IMR-90 (cell line): ENCODE data around the gene GPR141. TPM values are rescaled to one million over a fixed set of nuclear protein-coding genes. Genes with fewer than 3 reads are reported as not detected.

ENCODE experiments used
- ATAC-seq: fragments of 200-7000 bp; cut with Tn5 transposase; 2 replicates; pipeline ENCODE4 v1.9.1; 2020; ENCODE audit warnings: low read depth, mild to moderate bottlenecking, moderate library complexity
- BruUV-seq: library from RNA; stranded (reverse); fragments of 400-500 nt; replicated peaks from 2 replicates; lab custom pipeline; 2021; lab: Mats Ljungman, UMichigan
- CTCF ChIA-PET: fragments of 300-600 bp; formaldehyde crosslinking; extraction: SDS; loops from one replicate; lab custom pipeline; 2021; ENCODE audit warnings: antibody characterized with exemption; lab: Yijun Ruan, JAX
- POLR2A ChIA-PET: fragments of 300-600 bp; sonication (Branson Sonifier 250); formaldehyde crosslinking; loops from one replicate; lab custom pipeline; 2022; ENCODE audit warnings: antibody characterized with exemption; ENCODE audit not compliant: unreplicated experiment; lab: Charles Lee
- DNase-seq: peaks from one replicate; pipeline ENCODE4 v3.0.0; 2013
- H2AFZ ChIP-seq: replicated peaks from 2 replicates; pipeline ENCODE3; 2013; ENCODE audit warnings: low read length, mild to moderate bottlenecking; ENCODE audit not compliant: poor library complexity
- H2AK5ac ChIP-seq: 2 replicates; pipeline ENCODE4 v1.6.1; 2013; ENCODE audit warnings: low read depth, low read length, inconsistent platforms
- H2AK9ac ChIP-seq: replicated peaks from 2 replicates; pipeline ENCODE3; 2013; ENCODE audit warnings: mild to moderate bottlenecking, low read depth, low read length, moderate library complexity; ENCODE audit not compliant: poor library complexity
- H2BK120ac ChIP-seq: 2 replicates; pipeline ENCODE4 v1.6.1; 2013; ENCODE audit warnings: low read depth, low read length, inconsistent platforms
- H2BK15ac ChIP-seq: 3 replicates; pipeline ENCODE4 v1.6.1; 2013; ENCODE audit warnings: low read depth, low read length, inconsistent platforms
- H2BK20ac ChIP-seq: 2 replicates; pipeline ENCODE4 v1.6.1; 2013; ENCODE audit warnings: low read depth, mild to moderate bottlenecking, inconsistent platforms, low read length, moderate library complexity
- H2BK5ac ChIP-seq: 2 replicates; pipeline ENCODE4 v1.6.1; 2013; ENCODE audit warnings: mild to moderate bottlenecking, low read depth, low read length, inconsistent platforms; ENCODE audit not compliant: poor library complexity, severe bottlenecking
- H3K14ac ChIP-seq: replicated peaks from 2 replicates; pipeline ENCODE4 v1.6.1; 2013; ENCODE audit warnings: low read depth, low read length, inconsistent platforms
- H3K18ac ChIP-seq: 2 replicates; pipeline ENCODE4 v1.6.1; 2013; ENCODE audit warnings: low read depth, low read length, control low read depth
- H3K23ac ChIP-seq: 2 replicates; pipeline ENCODE4 v1.6.1; 2013; ENCODE audit warnings: low read depth, low read length, inconsistent platforms
- H3K27ac ChIP-seq: 2 replicates; pipeline ENCODE4 v1.5.1; 2013; ENCODE audit warnings: mild to moderate bottlenecking, control low read depth, low read length; ENCODE audit not compliant: insufficient read depth
- H3K27me3 ChIP-seq: 2 replicates; pipeline ENCODE4 v1.6.1; 2013; ENCODE audit warnings: low read length; ENCODE audit not compliant: control insufficient read depth, insufficient read depth
- H3K36me3 ChIP-seq: 2 replicates; pipeline ENCODE4 v1.6.1; 2013; ENCODE audit warnings: low read length, mixed read lengths; ENCODE audit not compliant: control insufficient read depth, insufficient read depth
- H3K4ac ChIP-seq: 2 replicates; pipeline ENCODE4 v1.6.1; 2013; ENCODE audit warnings: low read depth, low read length, inconsistent platforms
- H3K4me1 ChIP-seq: 2 replicates; pipeline ENCODE4 v1.6.1; 2013; ENCODE audit warnings: low read length, mixed read lengths; ENCODE audit not compliant: control insufficient read depth, insufficient read depth
- H3K4me2 ChIP-seq: 2 replicates; pipeline ENCODE4 v1.6.1; 2013; ENCODE audit warnings: low read depth, mild to moderate bottlenecking, control low read depth, low read length, moderate library complexity
- H3K4me3 ChIP-seq: 2 replicates; pipeline ENCODE4 v1.5.1; 2013; ENCODE audit warnings: low read depth, mild to moderate bottlenecking, control low read depth, low read length, moderate library complexity; ENCODE audit not compliant: insufficient read depth
- H3K56ac ChIP-seq: 2 replicates; pipeline ENCODE4 v1.6.1; 2013; ENCODE audit warnings: low read length, inconsistent platforms; ENCODE audit not compliant: insufficient read depth; ENCODE audit errors: extremely low read depth
- H3K79me1 ChIP-seq, 2 experiments: 2 replicates each; pipeline ENCODE4 v1.6.1; 2013; ENCODE audit warnings: low read length in 2 of 2, inconsistent platforms in 1 of 2, low read depth in 1 of 2
- H3K9ac ChIP-seq: 2 replicates; pipeline ENCODE4 v1.6.1; 2013; ENCODE audit warnings: low read depth, low read length, control low read depth
- H3K9me1 ChIP-seq: 2 replicates; pipeline ENCODE4 v1.6.1; 2013; ENCODE audit warnings: low read length, inconsistent platforms; ENCODE audit not compliant: insufficient read depth
- H3K9me3 ChIP-seq: 2 replicates; pipeline ENCODE4 v1.6.1; 2013; ENCODE audit warnings: low read length; ENCODE audit not compliant: control insufficient read depth, insufficient read depth
- H4K20me1 ChIP-seq: 2 replicates; pipeline ENCODE4 v1.6.1; 2013; ENCODE audit warnings: low read length, inconsistent platforms; ENCODE audit not compliant: insufficient read depth
- H4K5ac ChIP-seq: 2 replicates; pipeline ENCODE4 v1.6.1; 2013; ENCODE audit warnings: mild to moderate bottlenecking, low read depth, low read length, control low read depth
- H4K8ac ChIP-seq, 2 experiments: 2 replicates each; pipeline ENCODE4 v1.6.1; 2013; ENCODE audit warnings: low read depth in 2 of 2, low read length in 2 of 2, control low read depth in 1 of 2, inconsistent platforms in 1 of 2
- H4K91ac ChIP-seq: 2 replicates; pipeline ENCODE4 v1.6.1; 2013; ENCODE audit warnings: low read depth, low read length, inconsistent platforms; ENCODE audit not compliant: insufficient read depth
- CHD1 ChIP-seq: IDR thresholded peaks from 2 replicates; pipeline ENCODE4 v1.6.1; 2012; ENCODE audit warnings: low read depth, low read length, improper control_type of control experiment
- MAFK ChIP-seq: IDR thresholded peaks from 2 replicates; pipeline ENCODE4 v1.6.1; 2012; ENCODE audit warnings: low read depth, low read length, improper control_type of control experiment
- MAZ ChIP-seq: IDR thresholded peaks from 2 replicates; pipeline ENCODE4 v1.6.1; 2012; ENCODE audit warnings: low read depth, mild to moderate bottlenecking, low read length, improper control_type of control experiment, moderate library complexity, borderline replicate concordance
- RAD21 ChIP-seq: IDR thresholded peaks from 2 replicates; pipeline ENCODE4 v1.6.1; 2012; ENCODE audit warnings: low read length, improper control_type of control experiment
- RFX5 ChIP-seq: IDR thresholded peaks from 2 replicates; pipeline ENCODE4 v1.8.0; 2012; ENCODE audit warnings: low read depth, mild to moderate bottlenecking, low read length, moderate library complexity
- WGBS, 2 experiments: methylation state at CpG; one replicate each; pipeline versions ENCODE4 v1.1.5 to v1.1.7; 2013; ENCODE audit warnings: missing lambda C conversion rate in 2 of 2; ENCODE audit not compliant: insufficient read length in 1 of 2; ENCODE audit errors: extremely low coverage in 2 of 2; 5-methylcytosine and 5-hydroxymethylcytosine counted together
- dilution Hi-C: fragments of 300-500 bp; cut with HindIII; formaldehyde crosslinking; loops from one replicate; pipeline ENCODE4 v1.14.3; 2018; ENCODE audit warnings: low sequenced_read_pairs; ENCODE audit not compliant: unreplicated experiment
- in situ Hi-C: fragments of 300-500 bp; cut with MboI; formaldehyde crosslinking; loops from 3 replicates; pipeline ENCODE4 v1.14.3; 2019; ENCODE audit warnings: low sequenced_read_pairs, inconsistent platforms, mixed read lengths
- intact Hi-C: fragments of 100-400 bp; cut with micrococcal nuclease; formaldehyde crosslinking; loops from 2 replicates; pipeline ENCODE4 v1.10.0; 2022
- polyA plus RNA-seq, 3 experiments: library from polyadenylated mRNA; depleted of rRNA; stranded (reverse); fragments of >200 nt; gene quantifications; 2 replicates each; pipeline ENCODE4 v1.2.3, GENCODE V29; 2012; ENCODE audit warnings: low replicate concordance in 1 of 3
- total RNA-seq: library from RNA; depleted of rRNA; stranded (reverse); fragments of >200 nt; gene quantifications from 2 replicates; pipeline ENCODE4 v1.2.3, GENCODE V29; 2012
- TF ChIP-seq, protein P1 (sequence below): fragments of 150-350 bp; IDR thresholded peaks from 2 replicates; pipeline ENCODE4 v1.6.1; 2016; ENCODE audit warnings: low read depth, mild to moderate bottlenecking, low read length, moderate library complexity, borderline replicate concordance
- TF ChIP-seq, protein P2 (sequence below): conservative IDR thresholded peaks from 2 replicates; pipeline ENCODE4 v1.5.1; 2012; ENCODE audit warnings: mild to moderate bottlenecking, low read depth, low read length, improper control_type of control experiment
- TF ChIP-seq, protein P3 (sequence below): fragments of 150-350 bp; IDR thresholded peaks from 2 replicates; pipeline ENCODE4 v1.6.1; 2017; ENCODE audit warnings: mild to moderate bottlenecking, antibody characterized with exemption, low read length, low read depth

The GPR141 gene
- total and polyA plus RNA-seq, 2 of the 4 experiments (the other 2 are of a cell fraction): not detected

GRCh38 chr7:37642028-37642540 lies 41.5 kb upstream of the GPR141 start:
- no peak for ATAC-seq
- Histone ChIP-seq H2AK5ac (no peak overlapping the region), H3K27ac (no peak overlapping the region), H3K4me2 (no peak overlapping the region), H2AK9ac (no peak overlapping the region), H2BK20ac (no peak overlapping the region), H3K56ac (no peak overlapping the region), H2BK120ac (no peak overlapping the region), H4K20me1 (no peaks in the 10 kb centered on the region), H2AFZ (no peak overlapping the region), H3K9ac (no peak overlapping the region), H3K4me3 (no peak overlapping the region), H3K9me3 (peaks cover 19% of the 10 kb centered on the region), H3K14ac (no peak overlapping the region), H3K18ac (no peak overlapping the region), H3K4me1 (no peaks in the 10 kb centered on the region), H4K8ac (no peak overlapping the region), H2BK5ac (no peak overlapping the region), H3K9me1 (no peaks in the 10 kb centered on the region), H3K79me1 (no peaks in the 10 kb centered on the region), H3K4ac (no peak overlapping the region), H3K23ac (no peak overlapping the region), H3K27me3 (no peaks in the 10 kb centered on the region), H4K5ac (no peak overlapping the region), H3K36me3 (no peaks in the 10 kb centered on the region), H2BK15ac (no peak overlapping the region), H4K91ac (no peak overlapping the region)
- BruUV-seq: no TSS peak
- dilution Hi-C loops (no loop called here), in situ Hi-C loops (no loop called here), intact Hi-C loops (no loop called here)
- TF ChIP-seq MAFK: no peak
- no peak for TF ChIP-seq RFX5
- TF ChIP-seq, protein P1, sequence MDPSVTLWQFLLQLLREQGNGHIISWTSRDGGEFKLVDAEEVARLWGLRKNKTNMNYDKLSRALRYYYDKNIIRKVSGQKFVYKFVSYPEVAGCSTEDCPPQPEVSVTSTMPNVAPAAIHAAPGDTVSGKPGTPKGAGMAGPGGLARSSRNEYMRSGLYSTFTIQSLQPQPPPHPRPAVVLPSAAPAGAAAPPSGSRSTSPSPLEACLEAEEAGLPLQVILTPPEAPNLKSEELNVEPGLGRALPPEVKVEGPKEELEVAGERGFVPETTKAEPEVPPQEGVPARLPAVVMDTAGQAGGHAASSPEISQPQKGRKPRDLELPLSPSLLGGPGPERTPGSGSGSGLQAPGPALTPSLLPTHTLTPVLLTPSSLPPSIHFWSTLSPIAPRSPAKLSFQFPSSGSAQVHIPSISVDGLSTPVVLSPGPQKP: no peak
- TF ChIP-seq, protein P2, sequence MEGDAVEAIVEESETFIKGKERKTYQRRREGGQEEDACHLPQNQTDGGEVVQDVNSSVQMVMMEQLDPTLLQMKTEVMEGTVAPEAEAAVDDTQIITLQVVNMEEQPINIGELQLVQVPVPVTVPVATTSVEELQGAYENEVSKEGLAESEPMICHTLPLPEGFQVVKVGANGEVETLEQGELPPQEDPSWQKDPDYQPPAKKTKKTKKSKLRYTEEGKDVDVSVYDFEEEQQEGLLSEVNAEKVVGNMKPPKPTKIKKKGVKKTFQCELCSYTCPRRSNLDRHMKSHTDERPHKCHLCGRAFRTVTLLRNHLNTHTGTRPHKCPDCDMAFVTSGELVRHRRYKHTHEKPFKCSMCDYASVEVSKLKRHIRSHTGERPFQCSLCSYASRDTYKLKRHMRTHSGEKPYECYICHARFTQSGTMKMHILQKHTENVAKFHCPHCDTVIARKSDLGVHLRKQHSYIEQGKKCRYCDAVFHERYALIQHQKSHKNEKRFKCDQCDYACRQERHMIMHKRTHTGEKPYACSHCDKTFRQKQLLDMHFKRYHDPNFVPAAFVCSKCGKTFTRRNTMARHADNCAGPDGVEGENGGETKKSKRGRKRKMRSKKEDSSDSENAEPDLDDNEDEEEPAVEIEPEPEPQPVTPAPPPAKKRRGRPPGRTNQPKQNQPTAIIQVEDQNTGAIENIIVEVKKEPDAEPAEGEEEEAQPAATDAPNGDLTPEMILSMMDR: no peak
- TF ChIP-seq MAZ: no peak
- no peak for TF ChIP-seq CHD1
- no peak for TF ChIP-seq RAD21
- TF ChIP-seq, protein P3, sequence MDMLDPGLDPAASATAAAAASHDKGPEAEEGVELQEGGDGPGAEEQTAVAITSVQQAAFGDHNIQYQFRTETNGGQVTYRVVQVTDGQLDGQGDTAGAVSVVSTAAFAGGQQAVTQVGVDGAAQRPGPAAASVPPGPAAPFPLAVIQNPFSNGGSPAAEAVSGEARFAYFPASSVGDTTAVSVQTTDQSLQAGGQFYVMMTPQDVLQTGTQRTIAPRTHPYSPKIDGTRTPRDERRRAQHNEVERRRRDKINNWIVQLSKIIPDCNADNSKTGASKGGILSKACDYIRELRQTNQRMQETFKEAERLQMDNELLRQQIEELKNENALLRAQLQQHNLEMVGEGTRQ: no peak
- ChIA-PET CTCF (no interaction called here), POLR2A (no interaction called here)
- DNase-seq: no peak
- no CpG with 5 or more reads among the region's 6 CpGs for WGBS, 2 experiments
